ENCODE results near the gene SLC25A51. TPM values are rescaled to one million over a fixed set of nuclear protein-coding genes. Genes with fewer than 3 reads are reported as not detected.

SLC25A51 gene
- total RNA-seq, 2 donors from 2014 or later: 19.4 to 22.7 TPM

DNA sequence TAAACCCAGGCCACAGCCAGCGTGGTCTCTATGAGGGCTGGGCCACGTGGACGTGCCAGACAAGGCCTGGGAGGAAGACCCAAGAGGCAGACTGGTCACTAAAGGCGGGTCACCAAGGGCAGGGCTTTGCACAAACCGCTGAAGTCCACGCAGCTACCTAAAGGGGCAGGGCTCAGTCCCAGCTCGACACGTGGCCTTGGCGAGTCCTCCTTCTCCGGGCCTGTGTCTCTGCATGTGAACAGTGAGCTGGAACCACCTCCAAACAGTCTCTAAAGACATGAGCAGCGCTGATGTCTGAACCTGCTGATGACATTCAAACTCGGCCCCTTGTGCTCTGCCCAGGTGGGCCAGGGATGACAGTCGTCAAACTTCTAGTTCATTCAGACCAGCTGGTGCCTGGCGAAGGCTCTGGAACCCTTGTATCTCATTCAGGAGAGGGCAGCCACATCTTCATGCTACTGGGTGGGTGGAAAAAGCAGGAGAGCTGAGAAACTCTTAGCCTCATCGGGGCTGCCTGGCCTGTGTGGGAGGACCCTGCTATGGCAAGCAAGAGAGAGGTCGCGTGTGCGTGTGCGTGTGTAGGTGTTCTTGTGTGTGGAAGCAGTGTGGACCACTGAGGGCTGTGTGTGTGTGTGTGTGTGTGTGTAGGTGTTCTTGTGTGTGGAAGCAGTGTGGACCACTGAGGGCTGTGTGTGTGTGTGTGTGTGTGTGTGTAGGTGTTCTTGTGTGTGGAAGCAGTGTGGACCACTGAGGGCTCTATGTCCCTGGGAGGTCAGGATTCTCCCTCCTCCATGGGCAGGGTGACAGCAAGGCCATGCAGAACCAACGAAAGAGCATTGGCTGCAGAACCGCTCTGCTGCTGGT, 14.1 kb upstream of the SLC25A51 start:
- H3K4me3 ChIP-seq: no peak overlapping the region
- no peak for TF ChIP-seq CTCF (IDR thresholded peaks at IDR 0.05)
- H3K27ac ChIP-seq: no peak overlapping the region
- no peak overlapping the region for H3K9ac ChIP-seq (ENCODE audit: low read depth in 2 of 2, low read length in 2 of 2)
- H3K9me3 ChIP-seq: no peaks in the 10 kb centered on the region
- no peaks in the 10 kb centered on the region for H3K4me1 ChIP-seq
- no peaks in the 10 kb centered on the region for H3K27me3 ChIP-seq
- DNase-seq: no peak
- H3K36me3 ChIP-seq: no peaks in the 10 kb centered on the region
- intact Hi-C loops (cut with DNase I): loop anchor here (10.0 kb wide), 1 partner anchor 487 kb away; no protein-coding TSS in a partner anchor

- DNase-seq: no peak
- H3K9ac ChIP-seq (ENCODE audit: low read depth in 2 of 2, low read length in 2 of 2): no peak overlapping the region
- intact Hi-C loops (cut with DNase I): loop anchor here (10.0 kb wide), 1 partner anchor 487 kb away; no protein-coding TSS in a partner anchor
- no peaks in the 10 kb centered on the region for H3K4me1 ChIP-seq
- H3K27me3 ChIP-seq: no peaks in the 10 kb centered on the region
- no peak for TF ChIP-seq CTCF (IDR thresholded peaks at IDR 0.05)
- H3K4me3 ChIP-seq: no peak overlapping the region
- no peaks in the 10 kb centered on the region for H3K9me3 ChIP-seq
- H3K36me3 ChIP-seq: no peaks in the 10 kb centered on the region
- no peak overlapping the region for H3K27ac ChIP-seq
Observed at GRCh38 chr9:37917313-37917731, 13.4 kb upstream of the SLC25A51 start.

DNA sequence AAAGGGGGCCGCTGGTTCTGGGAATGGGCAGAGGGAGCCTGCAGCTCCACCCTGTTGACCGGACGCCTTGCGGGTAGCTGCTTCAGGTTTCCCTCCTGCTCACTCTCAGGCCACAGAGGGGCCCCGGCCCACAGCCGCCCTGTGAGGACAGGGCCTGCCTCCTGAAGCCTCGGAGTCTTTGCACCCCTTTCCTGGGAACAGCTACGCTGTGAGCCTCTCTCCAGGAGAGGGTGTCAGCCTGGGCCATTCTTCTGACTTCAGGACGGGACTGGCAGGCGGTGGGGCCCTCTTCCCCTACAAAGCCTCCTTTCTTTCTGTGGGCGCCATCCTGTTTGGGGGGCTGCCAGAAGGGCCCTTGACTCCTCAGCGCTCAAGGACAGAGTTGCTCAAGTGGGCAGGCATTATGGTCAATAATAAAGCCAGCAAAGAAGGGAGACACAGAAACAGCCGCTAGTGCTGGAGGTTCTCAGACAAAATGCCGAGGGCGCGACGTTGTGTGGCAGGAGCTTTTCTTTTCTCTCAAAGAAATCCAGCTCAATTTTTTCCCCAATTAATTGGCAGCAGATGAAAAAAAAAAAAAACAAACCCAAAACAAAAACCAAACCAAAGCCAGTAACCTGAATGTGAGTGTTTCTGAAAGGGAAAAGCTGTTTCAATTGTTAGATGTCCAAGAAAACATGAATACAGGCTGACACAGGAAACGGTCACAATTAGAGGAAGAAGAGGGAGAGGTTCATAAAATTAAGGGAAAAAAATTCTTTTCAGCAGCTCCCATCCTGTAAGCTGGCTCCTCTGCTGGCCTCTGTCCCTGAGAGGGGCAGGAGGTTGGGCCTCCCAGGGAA, 12.8 kb upstream of the SLC25A51 start:
- H3K4me3 ChIP-seq: no peak overlapping the region
- H3K36me3 ChIP-seq: no peaks in the 10 kb centered on the region
- intact Hi-C loops (cut with DNase I): loop anchor here (10.0 kb wide), 1 partner anchor 488 kb away; no protein-coding TSS in a partner anchor
- no peaks in the 10 kb centered on the region for H3K27me3 ChIP-seq
- DNase-seq: no peak
- H3K27ac ChIP-seq: no peak overlapping the region
- H3K9me3 ChIP-seq: no peaks in the 10 kb centered on the region
- H3K9ac ChIP-seq (ENCODE audit: low read depth in 2 of 2, low read length in 2 of 2): peak overlapping the region in 1 of 2 donors; percentile 24
- H3K4me1 ChIP-seq: no peaks in the 10 kb centered on the region
- TF ChIP-seq CTCF (IDR thresholded peaks at IDR 0.05): no peak

DNA sequence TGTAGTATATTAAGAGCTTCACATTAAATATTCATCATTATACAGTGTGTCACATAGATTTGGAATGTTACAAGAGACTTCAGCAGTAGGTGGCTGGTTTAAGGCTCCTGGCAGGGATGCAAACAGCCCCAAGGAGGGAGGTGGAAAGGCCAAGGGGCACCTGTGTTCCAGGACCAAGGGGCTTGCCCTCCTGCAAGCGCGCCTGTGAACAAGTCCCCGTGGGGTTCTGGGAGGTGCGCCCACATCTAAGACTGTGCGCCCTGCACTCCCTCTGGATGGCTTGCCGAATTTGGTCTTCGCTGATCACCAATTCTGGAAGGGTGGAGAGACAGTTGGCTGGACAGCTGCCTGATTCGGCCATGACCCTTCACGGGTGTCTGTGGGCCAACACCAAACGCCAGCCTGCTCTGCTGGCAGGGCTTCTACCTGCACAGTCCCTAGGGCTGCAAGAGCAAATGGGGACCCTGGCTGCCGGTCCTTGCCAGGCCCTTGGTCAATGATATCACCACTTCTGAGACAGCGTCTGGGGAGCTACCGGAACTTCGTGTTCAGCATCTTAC, 12.1 kb upstream of the SLC25A51 start:
- Histone ChIP-seq H3K36me3 (no peaks in the 10 kb centered on the region), H3K4me1 (no peaks in the 10 kb centered on the region)

More for the DNA sequence above, 12.1 kb upstream of the SLC25A51 start:
- no peak overlapping the region for H3K9ac ChIP-seq (ENCODE audit: low read depth in 2 of 2, low read length in 2 of 2)
- no peaks in the 10 kb centered on the region for H3K9me3 ChIP-seq
- no peak overlapping the region for H3K27ac ChIP-seq
- no peak for TF ChIP-seq CTCF (IDR thresholded peaks at IDR 0.05)
- no peaks in the 10 kb centered on the region for H3K27me3 ChIP-seq
- no peak overlapping the region for H3K4me3 ChIP-seq
- DNase-seq: no peak
- intact Hi-C loops (cut with DNase I): loop anchor here (2.0 to 10.0 kb wide), 2 partner anchors 243 to 489 kb away; no protein-coding TSS in a partner anchor

All from colonic mucosa (tissue), 4 donors.